ENCODE results near the gene SLC13A3.

DNA sequence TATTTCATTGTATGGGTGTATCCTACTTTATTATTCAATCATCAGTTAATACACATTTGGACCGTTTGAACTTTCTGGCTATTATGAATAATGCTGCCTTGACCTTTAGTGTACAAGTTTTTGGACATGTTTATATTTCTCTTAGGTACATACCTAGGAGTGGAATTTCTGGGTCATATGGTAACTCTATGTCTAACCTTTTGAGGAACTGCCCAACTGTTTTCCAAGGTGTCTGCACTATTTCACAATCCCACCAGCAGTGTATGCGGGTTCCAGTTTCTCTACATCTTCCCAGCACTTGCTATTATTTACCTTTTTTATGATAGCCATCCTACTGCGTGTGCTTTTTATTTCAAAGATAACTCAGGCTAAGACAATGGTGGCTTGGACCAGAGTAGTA lies 14.3 kb upstream of the SLC13A3 start:
- TF ChIP-seq, protein P1, sequence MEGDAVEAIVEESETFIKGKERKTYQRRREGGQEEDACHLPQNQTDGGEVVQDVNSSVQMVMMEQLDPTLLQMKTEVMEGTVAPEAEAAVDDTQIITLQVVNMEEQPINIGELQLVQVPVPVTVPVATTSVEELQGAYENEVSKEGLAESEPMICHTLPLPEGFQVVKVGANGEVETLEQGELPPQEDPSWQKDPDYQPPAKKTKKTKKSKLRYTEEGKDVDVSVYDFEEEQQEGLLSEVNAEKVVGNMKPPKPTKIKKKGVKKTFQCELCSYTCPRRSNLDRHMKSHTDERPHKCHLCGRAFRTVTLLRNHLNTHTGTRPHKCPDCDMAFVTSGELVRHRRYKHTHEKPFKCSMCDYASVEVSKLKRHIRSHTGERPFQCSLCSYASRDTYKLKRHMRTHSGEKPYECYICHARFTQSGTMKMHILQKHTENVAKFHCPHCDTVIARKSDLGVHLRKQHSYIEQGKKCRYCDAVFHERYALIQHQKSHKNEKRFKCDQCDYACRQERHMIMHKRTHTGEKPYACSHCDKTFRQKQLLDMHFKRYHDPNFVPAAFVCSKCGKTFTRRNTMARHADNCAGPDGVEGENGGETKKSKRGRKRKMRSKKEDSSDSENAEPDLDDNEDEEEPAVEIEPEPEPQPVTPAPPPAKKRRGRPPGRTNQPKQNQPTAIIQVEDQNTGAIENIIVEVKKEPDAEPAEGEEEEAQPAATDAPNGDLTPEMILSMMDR (IDR thresholded peaks at IDR 0.05) = no peak
- TF ChIP-seq POLR2AphosphoS5 (IDR thresholded peaks at IDR 0.05) (no peak), POLR2A (IDR thresholded peaks at IDR 0.05) (no peak)
